ENCODE results near the gene MAGEA11.

The MAGEA11 gene

DNA sequence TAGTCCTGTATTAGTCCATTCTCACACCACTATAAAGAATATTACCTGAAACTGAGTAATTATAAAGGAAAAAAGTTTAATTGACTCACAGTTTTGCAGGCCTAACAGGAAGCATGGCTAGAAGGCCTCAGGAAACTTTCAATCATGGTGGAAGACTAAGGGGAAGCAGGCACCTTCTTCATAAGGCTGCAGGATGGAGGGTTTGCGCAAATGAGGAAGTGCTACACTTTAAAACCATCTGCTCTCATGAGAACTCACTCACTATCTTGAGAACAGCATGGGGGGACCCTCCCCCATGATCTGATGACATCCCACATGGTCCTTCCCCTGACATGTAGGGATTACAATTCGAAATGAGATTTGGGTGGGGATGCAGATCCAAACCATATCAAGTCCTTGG is 12.1 kb upstream of the MAGEA11 start:
- DNase-seq (ENCODE audit: low spot score): no peak

DNA sequence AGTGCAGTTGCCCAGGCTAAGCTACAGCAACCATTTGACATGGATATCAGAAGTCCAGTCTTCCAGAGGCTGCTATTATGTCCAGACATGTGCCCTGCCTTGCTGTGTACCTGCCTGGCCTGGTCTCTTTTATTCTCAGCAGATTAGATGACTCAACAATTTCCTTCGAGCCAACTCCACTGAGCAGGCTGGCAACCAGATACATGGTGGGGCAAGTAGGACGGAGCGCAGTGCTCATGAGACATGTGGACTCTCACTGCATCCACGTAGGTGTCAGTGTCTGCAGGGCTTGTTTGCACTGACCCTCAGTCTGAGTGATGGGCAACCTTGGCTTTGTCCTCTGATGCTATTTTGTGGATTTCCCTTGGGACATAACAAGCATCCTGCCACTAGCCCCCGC is 7.2 kb upstream of the MAGEA11 start:
- no peaks in the 10 kb centered on the region for H3K79me1 ChIP-seq (ENCODE audit: low read depth, low read length)
- no peak overlapping the region for H2BK12ac ChIP-seq (ENCODE audit: low read length)
- no peak overlapping the region for H3K4me3 ChIP-seq (ENCODE audit: low read length in 2 of 2)
- no peak overlapping the region for H2BK120ac ChIP-seq (ENCODE audit: low read depth, low read length)
- no peak overlapping the region for H4K91ac ChIP-seq (ENCODE audit: low read depth, low read length, poor library complexity)
- H2BK5ac ChIP-seq (ENCODE audit: low read length): no peak overlapping the region
- H3K27me3 ChIP-seq (ENCODE audit: control insufficient read depth in 3 of 3, insufficient read depth in 3 of 3, low read depth in 1 of 3, low read length in 3 of 3): peaks cover 0 to 5% (median 0%) of the 10 kb centered on the region in 3 experiments
- no peak overlapping the region for H2AK5ac ChIP-seq (ENCODE audit: low read depth, low read length)
- no peak overlapping the region for H3K23ac ChIP-seq (ENCODE audit: low read depth, low read length, poor library complexity)
- H3K9me3 ChIP-seq (replicated peaks in 1 of 2; ENCODE audit: control insufficient read depth in 2 of 2, insufficient read depth in 1 of 2, low read depth in 1 of 2, low read length in 2 of 2): no peaks in the 10 kb centered on the region
- H3K4me2 ChIP-seq (ENCODE audit: insufficient read depth, low read length, poor library complexity, severe bottlenecking): no peak overlapping the region
- no peak overlapping the region for H3K14ac ChIP-seq (ENCODE audit: low read length)
- no peak overlapping the region for H4K8ac ChIP-seq (ENCODE audit: low read depth, low read length)
- WGBS, 2 donors (ENCODE audit: extremely low coverage in 2 of 2, insufficient read length in 2 of 2, insufficient replicate concordance in 1 of 2): no CpG with 5 or more reads among the region's 5 CpGs
- H2AFZ ChIP-seq (ENCODE audit: low read length): no peak overlapping the region
- no peak overlapping the region for H2BK15ac ChIP-seq (ENCODE audit: low read length)
- no peak overlapping the region for H3K27ac ChIP-seq (replicated peaks; ENCODE audit: low read length)
- H3K36me3 ChIP-seq (replicated peaks in 1 of 2; ENCODE audit: control insufficient read depth in 2 of 2, insufficient read depth in 2 of 2, low read length in 2 of 2): no peaks in the 10 kb centered on the region
- no peak overlapping the region for H3K4ac ChIP-seq (ENCODE audit: low read length)
- no peaks in the 10 kb centered on the region for H3K4me1 ChIP-seq (ENCODE audit: control insufficient read depth in 2 of 2, insufficient read depth in 1 of 2, low read depth in 1 of 2, low read length in 2 of 2)
- no peak overlapping the region for H3K18ac ChIP-seq (ENCODE audit: low read length)
- DNase-seq (ENCODE audit: low spot score): no peak
- no peak overlapping the region for H3K9ac ChIP-seq (ENCODE audit: low read depth, low read length, poor library complexity)

More for the DNA sequence above, 12.1 kb upstream of the MAGEA11 start:
- H3K14ac ChIP-seq (ENCODE audit: low read length): no peak overlapping the region
- H3K4me2 ChIP-seq (ENCODE audit: insufficient read depth, low read length, poor library complexity, severe bottlenecking): no peak overlapping the region
- no peak overlapping the region for H2BK15ac ChIP-seq (ENCODE audit: low read length)
- H3K79me1 ChIP-seq (ENCODE audit: low read depth, low read length): no peaks in the 10 kb centered on the region
- H3K4ac ChIP-seq (ENCODE audit: low read length): no peak overlapping the region
- H3K9ac ChIP-seq (ENCODE audit: low read depth, low read length, poor library complexity): no peak overlapping the region
- no peak overlapping the region for H2BK5ac ChIP-seq (ENCODE audit: low read length)
- no peak overlapping the region for H2BK12ac ChIP-seq (ENCODE audit: low read length)
- H4K8ac ChIP-seq (ENCODE audit: low read depth, low read length): no peak overlapping the region
- H3K27ac ChIP-seq (replicated peaks; ENCODE audit: low read length): no peak overlapping the region
- no peak overlapping the region for H3K23ac ChIP-seq (ENCODE audit: low read depth, low read length, poor library complexity)
- H3K4me1 ChIP-seq (ENCODE audit: control insufficient read depth in 2 of 2, insufficient read depth in 1 of 2, low read depth in 1 of 2, low read length in 2 of 2): no peaks in the 10 kb centered on the region
- no peak overlapping the region for H3K4me3 ChIP-seq (ENCODE audit: low read length in 2 of 2)
- H3K27me3 ChIP-seq (ENCODE audit: control insufficient read depth in 3 of 3, insufficient read depth in 3 of 3, low read depth in 1 of 3, low read length in 3 of 3): no peaks in the 10 kb centered on the region
- H3K36me3 ChIP-seq (replicated peaks in 1 of 2; ENCODE audit: control insufficient read depth in 2 of 2, insufficient read depth in 2 of 2, low read length in 2 of 2): no peaks in the 10 kb centered on the region
- no peak overlapping the region for H2AFZ ChIP-seq (ENCODE audit: low read length)
- H3K18ac ChIP-seq (ENCODE audit: low read length): no peak overlapping the region
- H4K91ac ChIP-seq (ENCODE audit: low read depth, low read length, poor library complexity): no peak overlapping the region
- no peak overlapping the region for H2AK5ac ChIP-seq (ENCODE audit: low read depth, low read length)
- H2BK120ac ChIP-seq (ENCODE audit: low read depth, low read length): no peak overlapping the region
- no CpG with 5 or more reads among the region's 2 CpGs for WGBS, 2 donors (ENCODE audit: extremely low coverage in 2 of 2, insufficient read length in 2 of 2, insufficient replicate concordance in 1 of 2)
- H3K9me3 ChIP-seq (replicated peaks in 1 of 2; ENCODE audit: control insufficient read depth in 2 of 2, insufficient read depth in 1 of 2, low read depth in 1 of 2, low read length in 2 of 2): no peaks in the 10 kb centered on the region

- no peak overlapping the region for H2BK12ac ChIP-seq (ENCODE audit: low read length)
- H3K9ac ChIP-seq (ENCODE audit: low read depth, low read length, poor library complexity): no peak overlapping the region
- H3K9me3 ChIP-seq (replicated peaks in 1 of 2; ENCODE audit: control insufficient read depth in 2 of 2, insufficient read depth in 1 of 2, low read depth in 1 of 2, low read length in 2 of 2): no peaks in the 10 kb centered on the region
- no peak overlapping the region for H3K4me3 ChIP-seq (ENCODE audit: low read length in 2 of 2)
- H4K8ac ChIP-seq (ENCODE audit: low read depth, low read length): no peak overlapping the region
- no peak overlapping the region for H2BK15ac ChIP-seq (ENCODE audit: low read length)
- peaks cover 0 to 5% (median 0%) of the 10 kb centered on the region in 3 experiments for H3K27me3 ChIP-seq (ENCODE audit: control insufficient read depth in 3 of 3, insufficient read depth in 3 of 3, low read depth in 1 of 3, low read length in 3 of 3)
- H3K23ac ChIP-seq (ENCODE audit: low read depth, low read length, poor library complexity): no peak overlapping the region
- H3K18ac ChIP-seq (ENCODE audit: low read length): no peak overlapping the region
- no peak overlapping the region for H2BK5ac ChIP-seq (ENCODE audit: low read length)
- H3K4ac ChIP-seq (ENCODE audit: low read length): no peak overlapping the region
- H3K36me3 ChIP-seq (replicated peaks in 1 of 2; ENCODE audit: control insufficient read depth in 2 of 2, insufficient read depth in 2 of 2, low read length in 2 of 2): no peaks in the 10 kb centered on the region
- no peak overlapping the region for H2AK5ac ChIP-seq (ENCODE audit: low read depth, low read length)
- H2AFZ ChIP-seq (ENCODE audit: low read length): no peak overlapping the region
- H3K4me2 ChIP-seq (ENCODE audit: insufficient read depth, low read length, poor library complexity, severe bottlenecking): no peak overlapping the region
- no peak overlapping the region for H3K14ac ChIP-seq (ENCODE audit: low read length)
- no peaks in the 10 kb centered on the region for H3K79me1 ChIP-seq (ENCODE audit: low read depth, low read length)
- no peak for DNase-seq (ENCODE audit: low spot score)
- H3K27ac ChIP-seq (replicated peaks; ENCODE audit: low read length): no peak overlapping the region
- no peaks in the 10 kb centered on the region for H3K4me1 ChIP-seq (ENCODE audit: control insufficient read depth in 2 of 2, insufficient read depth in 1 of 2, low read depth in 1 of 2, low read length in 2 of 2)
- no CpG with 5 or more reads among the region's 2 CpGs for WGBS, 2 donors (ENCODE audit: extremely low coverage in 2 of 2, insufficient read length in 2 of 2, insufficient replicate concordance in 1 of 2)
- no peak overlapping the region for H2BK120ac ChIP-seq (ENCODE audit: low read depth, low read length)
- H4K91ac ChIP-seq (ENCODE audit: low read depth, low read length, poor library complexity): no peak overlapping the region
Observed at GRCh38 chrX:149707147-149707901, 4.5 kb upstream of the MAGEA11 start.

- no peak overlapping the region for H3K14ac ChIP-seq (ENCODE audit: low read length)
- no peak overlapping the region for H2BK120ac ChIP-seq (ENCODE audit: low read depth, low read length)
- H3K4ac ChIP-seq (ENCODE audit: low read length): no peak overlapping the region
- WGBS, 2 donors (ENCODE audit: extremely low coverage in 2 of 2, insufficient read length in 2 of 2, insufficient replicate concordance in 1 of 2): no CpG with 5 or more reads among the region's 5 CpGs
- no peak for DNase-seq (ENCODE audit: low spot score)
- H2BK15ac ChIP-seq (ENCODE audit: low read length): no peak overlapping the region
- H3K4me3 ChIP-seq (ENCODE audit: low read length in 2 of 2): no peak overlapping the region
- no peak overlapping the region for H2BK12ac ChIP-seq (ENCODE audit: low read length)
- H2AFZ ChIP-seq (ENCODE audit: low read length): no peak overlapping the region
- H3K23ac ChIP-seq (ENCODE audit: low read depth, low read length, poor library complexity): no peak overlapping the region
- H2BK5ac ChIP-seq (ENCODE audit: low read length): no peak overlapping the region
- no peaks in the 10 kb centered on the region for H3K9me3 ChIP-seq (replicated peaks in 1 of 2; ENCODE audit: control insufficient read depth in 2 of 2, insufficient read depth in 1 of 2, low read depth in 1 of 2, low read length in 2 of 2)
- no peaks in the 10 kb centered on the region for H3K79me1 ChIP-seq (ENCODE audit: low read depth, low read length)
- no peak overlapping the region for H4K8ac ChIP-seq (ENCODE audit: low read depth, low read length)
- H3K4me2 ChIP-seq (ENCODE audit: insufficient read depth, low read length, poor library complexity, severe bottlenecking): no peak overlapping the region
- no peak overlapping the region for H2AK5ac ChIP-seq (ENCODE audit: low read depth, low read length)
- no peak overlapping the region for H4K91ac ChIP-seq (ENCODE audit: low read depth, low read length, poor library complexity)
- H3K27me3 ChIP-seq (ENCODE audit: control insufficient read depth in 3 of 3, insufficient read depth in 3 of 3, low read depth in 1 of 3, low read length in 3 of 3): no peaks in the 10 kb centered on the region
- no peak overlapping the region for H3K18ac ChIP-seq (ENCODE audit: low read length)
- H3K36me3 ChIP-seq (replicated peaks in 1 of 2; ENCODE audit: control insufficient read depth in 2 of 2, insufficient read depth in 2 of 2, low read length in 2 of 2): no peaks in the 10 kb centered on the region
- H3K9ac ChIP-seq (ENCODE audit: low read depth, low read length, poor library complexity): no peak overlapping the region
- no peak overlapping the region for H3K27ac ChIP-seq (replicated peaks; ENCODE audit: low read length)
- H3K4me1 ChIP-seq (ENCODE audit: control insufficient read depth in 2 of 2, insufficient read depth in 1 of 2, low read depth in 1 of 2, low read length in 2 of 2): no peaks in the 10 kb centered on the region
Observed at GRCh38 chrX:149712831-149713230, 971 bp downstream of the MAGEA11 start.

All from neuronal stem cell (in vitro differentiated cells).